Measurements from ENCODE around the gene SF3B4.
"Not testable (repeated sequence)": the region's sequence is repeated elsewhere in the genome, so short reads cannot be mapped to it uniquely, and the experiment has no call there.

The SF3B4 gene, protein sequence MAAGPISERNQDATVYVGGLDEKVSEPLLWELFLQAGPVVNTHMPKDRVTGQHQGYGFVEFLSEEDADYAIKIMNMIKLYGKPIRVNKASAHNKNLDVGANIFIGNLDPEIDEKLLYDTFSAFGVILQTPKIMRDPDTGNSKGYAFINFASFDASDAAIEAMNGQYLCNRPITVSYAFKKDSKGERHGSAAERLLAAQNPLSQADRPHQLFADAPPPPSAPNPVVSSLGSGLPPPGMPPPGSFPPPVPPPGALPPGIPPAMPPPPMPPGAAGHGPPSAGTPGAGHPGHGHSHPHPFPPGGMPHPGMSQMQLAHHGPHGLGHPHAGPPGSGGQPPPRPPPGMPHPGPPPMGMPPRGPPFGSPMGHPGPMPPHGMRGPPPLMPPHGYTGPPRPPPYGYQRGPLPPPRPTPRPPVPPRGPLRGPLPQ

GRCh38 chr1:149927563-149928400 is at the start of gene SF3B4:
TSS of gene SF3B4 (minus strand) at chr1:149927803. CDS start at chr1:149927759, 44 bp downstream.
- DNase-seq = peak; percentile 97

DNA sequence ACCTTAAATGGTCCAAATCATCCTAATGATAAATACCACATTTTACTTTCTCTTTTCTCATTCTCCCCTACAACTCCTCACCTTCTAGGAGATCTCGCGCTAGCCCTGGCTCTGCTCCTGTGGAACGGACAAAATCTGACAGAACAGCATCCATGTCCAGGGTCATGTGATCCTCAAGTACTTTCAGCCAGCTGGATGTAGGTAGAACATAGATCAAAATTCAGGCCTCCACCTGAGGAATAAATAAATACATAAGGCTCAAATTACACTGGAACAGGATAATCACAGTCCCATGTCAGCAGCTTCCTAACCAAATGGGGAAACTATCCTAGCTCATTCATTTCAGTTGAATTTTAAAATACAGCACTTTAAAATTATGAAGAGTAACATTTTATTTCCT is 49.7 kb upstream of the SF3B4 start:
- DNase-seq = peak; percentile 83

DNA sequence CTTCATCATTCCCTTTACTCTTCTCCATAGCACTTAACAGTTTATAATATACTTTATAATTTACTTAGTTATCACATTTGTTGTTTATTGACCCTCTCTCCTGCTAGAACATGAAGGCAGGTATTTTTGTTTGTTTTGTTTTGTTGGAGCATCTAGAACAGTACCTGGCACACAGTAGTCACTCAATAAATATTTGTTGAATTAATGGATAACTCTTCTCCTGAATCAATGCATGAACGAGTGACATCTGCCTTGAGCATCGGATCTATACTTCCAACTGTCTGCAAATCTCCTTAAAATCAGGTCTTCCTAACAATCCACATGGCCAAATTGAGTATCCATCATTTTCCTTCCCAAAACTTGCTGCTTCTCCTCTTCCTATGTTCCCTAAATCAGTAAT is 44.9 kb upstream of the SF3B4 start:
- DNase-seq = no peak

DNA sequence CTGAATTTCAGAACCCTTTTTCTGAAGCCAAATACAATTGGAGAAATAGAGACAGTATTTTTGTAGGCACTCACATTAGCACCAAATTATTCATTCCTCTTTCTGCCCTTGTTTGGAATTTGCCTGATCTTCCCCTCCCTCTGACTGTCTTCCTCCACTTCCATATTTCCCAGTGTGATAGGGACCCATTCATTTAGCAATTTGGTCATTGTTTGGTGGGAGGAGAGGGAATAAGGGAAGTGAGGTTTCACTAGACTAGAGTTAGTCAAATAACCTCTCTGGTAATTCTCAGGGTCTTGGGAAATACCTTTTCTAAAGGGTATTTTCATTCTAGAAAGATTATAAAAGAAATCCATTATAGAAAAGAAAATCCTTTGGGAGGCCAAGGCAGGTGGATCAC is 40.0 kb upstream of the SF3B4 start:
- no peak for DNase-seq

DNA sequence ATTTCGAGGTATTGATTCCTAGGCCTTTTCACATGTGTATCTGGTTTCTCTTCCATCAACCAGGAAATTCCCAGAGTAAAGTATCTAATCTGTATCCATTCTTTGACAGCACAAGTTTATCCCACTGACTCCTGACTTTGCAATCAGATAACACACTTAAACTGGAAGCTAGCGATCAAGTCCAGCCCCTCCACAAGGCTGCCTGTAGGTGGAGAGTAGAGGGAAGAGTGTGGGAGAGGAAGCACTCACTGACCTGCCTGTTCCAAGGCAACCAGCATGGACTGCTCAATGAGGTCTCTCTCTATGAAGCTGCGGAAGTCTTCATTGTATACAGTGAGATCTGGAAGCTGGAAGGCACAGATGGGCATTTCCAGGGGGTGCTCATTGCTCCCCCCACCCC is 39.4 kb upstream of the SF3B4 start:
- DNase-seq = no peak

DNA sequence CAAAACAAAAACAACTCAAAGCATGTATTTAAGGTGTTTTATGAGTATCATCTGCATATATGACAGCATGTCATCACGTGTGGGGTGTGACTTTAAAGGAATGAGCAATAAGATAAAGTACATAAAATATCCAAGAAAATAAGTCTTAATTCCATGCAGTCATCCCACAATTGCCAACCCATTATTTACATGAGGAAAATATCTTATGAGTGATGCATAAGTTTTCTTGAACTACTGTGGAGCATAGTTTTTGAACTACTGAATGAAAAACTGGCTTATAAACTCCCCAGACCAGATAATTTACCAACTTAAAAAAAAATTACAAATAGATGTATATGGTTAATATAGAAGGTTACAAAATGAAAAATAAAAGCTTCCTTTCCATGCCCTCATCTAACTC is 38.8 kb upstream of the SF3B4 start:
- no peak for DNase-seq

DNA sequence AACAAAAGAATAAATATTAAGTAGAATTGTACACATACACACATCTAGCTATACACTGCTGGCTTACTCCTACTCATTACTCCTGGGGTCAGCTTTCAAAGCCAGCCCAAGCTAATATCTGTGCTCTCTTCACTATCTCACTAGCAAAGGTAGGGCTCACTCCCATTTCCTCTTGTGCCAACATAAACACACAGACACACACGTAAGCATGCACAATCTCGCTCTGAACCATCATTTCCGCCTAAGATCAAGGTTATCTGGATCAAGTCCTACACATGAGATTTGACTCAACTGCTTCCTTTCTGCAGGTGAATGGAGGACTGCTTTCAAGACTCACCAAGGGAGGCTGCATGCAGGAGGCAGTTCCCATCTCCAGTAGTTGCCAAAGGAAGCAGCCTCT is 37.8 kb upstream of the SF3B4 start:
- DNase-seq = no peak

DNA sequence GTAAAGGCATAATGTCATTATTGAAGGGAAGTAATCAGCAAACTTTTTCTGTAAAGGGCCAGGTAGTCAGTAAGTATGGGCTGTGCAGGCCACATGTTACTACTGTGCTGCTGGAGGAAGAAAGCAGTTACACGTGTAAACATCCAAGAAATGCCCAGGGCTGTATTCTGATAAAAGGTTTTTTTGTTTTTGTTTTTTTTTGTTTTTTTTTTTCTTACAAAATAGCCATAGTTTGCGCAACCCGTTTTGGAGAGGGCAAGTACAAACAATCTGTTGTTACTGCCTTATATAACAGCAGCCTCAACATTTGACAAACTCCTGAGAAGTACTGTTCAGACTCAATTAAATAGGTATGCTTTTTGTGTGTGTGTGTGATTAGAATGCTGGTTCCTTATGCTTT is 35.8 kb upstream of the SF3B4 start:
- DNase-seq = no peak

- DNase-seq = no peak
These were observed 35.1 kb upstream of the SF3B4 start for GRCh38 chr1:149962736-149963135.

DNA sequence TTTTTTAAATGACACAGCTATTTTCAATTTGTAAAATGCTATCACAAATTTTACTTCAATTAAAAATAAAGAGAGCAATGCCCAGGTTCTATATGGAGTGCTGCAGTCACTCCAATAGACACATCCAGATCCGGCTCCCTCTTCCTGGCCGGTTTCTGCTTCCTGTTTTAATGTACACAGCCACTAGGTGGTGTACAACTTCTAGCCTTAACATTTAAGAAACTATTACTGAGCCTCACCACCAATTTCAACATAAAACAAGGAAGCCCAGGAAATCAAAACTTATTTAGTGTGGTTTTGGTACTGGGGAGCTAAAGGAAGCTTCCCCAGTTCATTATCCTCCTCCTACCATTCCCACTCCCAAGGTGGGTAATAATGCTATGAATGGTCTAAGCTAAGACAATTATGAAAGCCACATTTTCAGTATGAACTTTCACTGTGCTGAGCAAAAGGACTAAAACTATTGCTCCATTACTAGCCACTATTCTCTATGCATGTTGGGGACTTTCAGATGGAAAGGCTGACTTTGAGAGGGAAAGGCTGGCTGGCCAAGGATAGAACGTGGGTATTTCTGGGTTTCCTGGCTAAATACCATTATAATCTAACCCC is 34.5 kb upstream of the SF3B4 start:
- DNase-seq = peak; percentile 83

GRCh38 chr1:149957548-149957947 is 29.9 kb upstream of the SF3B4 start:
- DNase-seq = not testable (repeated sequence)

- DNase-seq = no peak
These were observed 22.3 kb upstream of the SF3B4 start for GRCh38 chr1:149949911-149950310.

- no peak for DNase-seq
These were observed 17.6 kb upstream of the SF3B4 start for GRCh38 chr1:149945206-149945605.

- no peak for DNase-seq
These were observed 15.3 kb upstream of the SF3B4 start for GRCh38 chr1:149942885-149943284.

DNA sequence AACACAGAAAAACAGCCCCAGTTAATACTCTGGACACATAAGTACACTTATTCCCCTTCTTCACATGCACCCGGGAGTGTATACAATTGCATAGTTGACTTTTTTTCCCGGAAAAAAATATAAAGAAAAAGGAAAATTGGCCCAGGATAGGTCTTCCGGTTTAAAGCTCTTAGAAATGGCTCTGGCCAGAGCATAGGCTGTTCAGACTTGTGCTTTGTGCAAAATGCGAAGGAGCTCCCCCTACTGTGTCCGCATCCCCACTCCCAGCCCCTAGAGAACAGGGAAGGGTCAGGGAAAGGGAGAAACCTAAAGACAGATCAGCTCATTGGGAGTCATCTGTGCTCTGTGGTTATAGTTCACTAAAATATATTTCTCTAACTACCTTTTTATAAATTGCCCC is 14.6 kb upstream of the SF3B4 start:
- peak; percentile 12 for DNase-seq

DNA sequence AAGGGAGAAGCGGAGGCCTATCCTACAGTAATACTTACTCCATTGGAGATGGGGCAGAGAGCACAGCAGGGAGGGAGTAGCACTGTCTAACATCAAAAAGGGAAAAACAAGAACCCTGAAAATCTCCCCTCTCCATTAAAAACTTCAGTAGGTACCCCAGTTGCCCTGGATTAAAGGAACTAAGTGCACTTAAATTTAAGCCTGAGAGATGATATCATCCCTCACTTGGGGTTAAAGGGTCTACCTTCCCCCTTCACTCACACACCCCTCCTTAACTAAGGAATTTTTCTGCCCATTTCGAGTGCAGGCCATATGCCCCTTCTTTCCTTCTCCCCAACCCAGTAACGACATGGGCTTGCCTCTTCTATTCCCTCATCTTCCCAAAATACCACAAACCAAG is 12.8 kb upstream of the SF3B4 start:
- no peak for DNase-seq

- DNase-seq = not testable (repeated sequence)
These were observed 11.0 kb upstream of the SF3B4 start for GRCh38 chr1:149938668-149939003.

- DNase-seq = no peak
These were observed 10.2 kb upstream of the SF3B4 start for GRCh38 chr1:149937759-149938158.

DNA sequence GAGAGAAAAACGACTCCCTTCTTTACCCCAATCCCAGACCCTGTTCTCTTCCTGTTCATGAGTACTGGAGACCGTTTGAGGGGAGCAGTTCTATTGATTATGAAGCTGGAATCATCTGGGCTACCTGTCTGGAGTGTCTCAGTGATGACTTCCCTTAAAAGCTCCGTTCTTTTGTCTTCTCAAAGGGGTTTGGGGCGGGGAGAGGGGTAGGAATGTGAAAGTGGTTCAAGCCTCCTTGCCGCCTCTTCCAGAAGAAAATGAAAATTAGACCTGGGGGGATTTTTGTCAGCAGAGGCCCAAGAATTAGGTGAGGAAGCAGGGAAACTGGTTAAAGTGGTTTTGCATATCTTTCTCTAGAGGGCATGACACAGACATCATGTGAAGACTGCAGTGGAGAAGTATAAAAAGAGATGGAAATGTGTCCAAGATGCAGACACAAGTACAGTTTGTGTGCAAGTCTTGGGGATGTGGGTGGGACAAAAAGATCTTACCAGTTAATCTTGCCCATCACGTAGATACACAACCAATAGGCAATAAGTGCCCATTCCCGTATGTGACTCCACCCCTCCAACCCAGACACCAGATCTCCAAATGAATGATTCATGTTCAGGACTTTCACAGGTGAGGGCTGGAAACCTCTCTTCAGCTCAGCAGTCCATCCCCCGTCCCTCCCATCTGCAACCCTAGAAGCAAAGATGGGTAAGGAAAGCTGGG is 9.5 kb upstream of the SF3B4 start:
- DNase-seq = peak; percentile 81

DNA sequence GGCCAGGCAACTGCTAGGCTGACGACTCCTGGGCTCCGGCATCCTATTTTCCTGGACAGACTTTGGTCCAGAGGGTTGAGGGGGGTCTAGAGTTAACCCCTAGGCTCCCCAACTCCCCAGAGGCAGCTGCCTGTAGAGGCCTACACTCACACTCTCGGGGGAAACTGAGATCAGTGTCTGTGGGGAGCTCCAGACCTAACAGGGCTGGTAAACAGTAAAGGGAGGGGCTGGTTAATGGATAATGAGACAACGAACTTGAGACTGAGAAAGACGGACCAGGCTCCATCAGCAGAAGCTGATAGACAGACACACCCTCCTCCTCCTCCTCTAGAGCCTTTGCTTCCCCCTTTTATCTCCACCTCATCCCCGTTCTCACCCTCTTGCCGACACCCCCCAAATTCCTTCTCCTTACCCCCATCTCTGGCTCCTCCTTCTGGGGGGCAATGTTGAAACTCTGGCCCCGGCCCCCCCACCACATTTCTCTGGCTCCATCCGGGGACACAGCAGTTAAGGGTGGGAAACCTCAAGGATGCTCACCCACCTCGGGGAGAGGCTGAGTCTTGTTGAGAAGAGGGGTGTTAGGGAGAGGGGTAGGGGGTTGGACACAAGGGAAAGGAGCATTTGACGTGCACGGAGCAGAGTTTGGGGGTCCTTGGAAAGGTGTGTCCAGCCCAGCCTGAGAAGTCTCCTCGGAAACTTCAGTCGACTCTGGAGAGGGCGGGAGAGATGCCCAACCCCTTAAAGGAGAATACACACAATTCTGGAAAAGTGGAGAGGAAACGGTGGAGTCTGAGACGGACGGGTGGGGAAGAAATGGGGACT is 8.8 kb upstream of the SF3B4 start, which contains the start of gene MTMR11:
Gene MTMR11 (minus strand): TSS at position 710 of the 822 bp plus-strand sequence. CDS start 232 bp downstream, at position 478.
- DNase-seq = peak; percentile 60

DNA sequence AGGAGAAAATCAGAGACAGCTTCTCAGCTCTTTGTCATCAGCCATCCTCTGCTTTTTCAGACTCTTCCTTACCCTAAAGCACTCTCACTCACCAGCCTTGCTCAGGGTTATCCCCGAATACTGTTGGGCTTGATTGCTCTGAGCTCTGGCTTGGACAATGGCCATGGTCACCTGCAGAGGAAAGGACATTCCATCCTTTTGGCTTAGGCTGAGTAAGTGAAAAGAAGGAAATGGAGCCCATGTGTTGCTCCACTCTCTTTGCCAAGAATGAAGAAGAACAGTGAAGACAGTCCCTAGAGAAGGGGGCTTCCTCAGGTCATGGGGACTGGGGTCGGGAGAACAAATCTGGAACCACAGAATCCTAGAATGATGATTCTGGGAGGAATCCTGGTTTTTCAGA is 6.8 kb upstream of the SF3B4 start:
- DNase-seq = no peak

- DNase-seq = no peak
These were observed 5.6 kb upstream of the SF3B4 start for GRCh38 chr1:149933208-149933607.

All from DMS53 (cell line).